Measurements from ENCODE around the gene WASF3. TPM values are rescaled to one million over a fixed set of nuclear protein-coding genes. Genes with fewer than 3 reads are reported as not detected.

WASF3 gene
- total RNA-seq, 4 donors from 2014 or later = 22.9 to 50.8 (median 47.9) TPM

DNA sequence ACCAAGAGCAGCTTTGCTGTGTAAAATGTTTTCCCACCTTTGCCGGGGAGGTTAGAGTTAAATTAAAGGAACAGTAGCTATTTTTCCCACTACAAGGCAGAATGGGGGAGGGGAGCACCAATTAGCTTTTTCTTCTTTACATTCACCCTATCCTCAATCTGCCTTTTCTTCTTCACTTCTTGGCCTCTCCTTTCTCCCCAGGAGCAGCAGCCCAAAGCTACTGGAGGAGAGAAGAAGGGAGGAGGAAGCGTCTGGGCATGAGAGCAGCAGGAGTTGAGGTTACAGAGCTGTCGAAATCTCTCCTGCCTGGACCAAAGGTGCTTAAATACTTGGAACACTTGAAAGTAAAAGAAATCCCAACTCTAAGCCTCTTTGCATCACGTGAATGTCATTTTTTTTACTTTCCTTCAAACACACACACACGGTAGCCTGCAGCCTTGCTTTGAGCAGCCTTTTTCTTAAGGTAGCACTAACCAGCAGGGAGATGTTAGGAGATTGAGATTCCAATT, 39.0 kb upstream of the WASF3 start:
- DNase-seq (ENCODE audit: low spot score) (no peak), ATAC-seq (ENCODE audit: low FRiP score) (no peak)
- TF ChIP-seq, protein P1, sequence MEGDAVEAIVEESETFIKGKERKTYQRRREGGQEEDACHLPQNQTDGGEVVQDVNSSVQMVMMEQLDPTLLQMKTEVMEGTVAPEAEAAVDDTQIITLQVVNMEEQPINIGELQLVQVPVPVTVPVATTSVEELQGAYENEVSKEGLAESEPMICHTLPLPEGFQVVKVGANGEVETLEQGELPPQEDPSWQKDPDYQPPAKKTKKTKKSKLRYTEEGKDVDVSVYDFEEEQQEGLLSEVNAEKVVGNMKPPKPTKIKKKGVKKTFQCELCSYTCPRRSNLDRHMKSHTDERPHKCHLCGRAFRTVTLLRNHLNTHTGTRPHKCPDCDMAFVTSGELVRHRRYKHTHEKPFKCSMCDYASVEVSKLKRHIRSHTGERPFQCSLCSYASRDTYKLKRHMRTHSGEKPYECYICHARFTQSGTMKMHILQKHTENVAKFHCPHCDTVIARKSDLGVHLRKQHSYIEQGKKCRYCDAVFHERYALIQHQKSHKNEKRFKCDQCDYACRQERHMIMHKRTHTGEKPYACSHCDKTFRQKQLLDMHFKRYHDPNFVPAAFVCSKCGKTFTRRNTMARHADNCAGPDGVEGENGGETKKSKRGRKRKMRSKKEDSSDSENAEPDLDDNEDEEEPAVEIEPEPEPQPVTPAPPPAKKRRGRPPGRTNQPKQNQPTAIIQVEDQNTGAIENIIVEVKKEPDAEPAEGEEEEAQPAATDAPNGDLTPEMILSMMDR (IDR thresholded peaks at IDR 0.05) = no peak

DNA sequence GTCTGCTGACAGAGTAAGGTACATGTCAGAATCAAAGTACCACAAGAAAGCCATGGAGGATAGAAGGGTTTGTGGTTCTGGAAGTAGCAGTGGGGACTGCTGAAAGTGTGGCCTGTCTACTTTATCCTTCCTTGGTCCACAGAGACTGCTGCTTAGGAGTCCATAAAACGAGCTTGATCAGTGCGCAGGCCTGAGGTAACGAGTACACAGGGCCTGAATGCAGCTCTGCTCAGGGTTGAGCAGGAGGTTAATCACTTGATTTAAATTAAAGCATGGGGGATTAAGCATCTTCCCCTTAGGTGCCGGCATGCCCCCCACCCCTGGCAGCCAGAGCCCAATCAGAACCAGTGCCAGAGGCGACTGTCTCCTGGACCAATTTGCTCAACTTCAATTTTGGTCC, 34.9 kb upstream of the WASF3 start:
- ATAC-seq (ENCODE audit: low FRiP score) (no peak), DNase-seq (ENCODE audit: low spot score) (no peak)
- TF ChIP-seq, protein P1 (IDR thresholded peaks at IDR 0.05) = no peak

DNA sequence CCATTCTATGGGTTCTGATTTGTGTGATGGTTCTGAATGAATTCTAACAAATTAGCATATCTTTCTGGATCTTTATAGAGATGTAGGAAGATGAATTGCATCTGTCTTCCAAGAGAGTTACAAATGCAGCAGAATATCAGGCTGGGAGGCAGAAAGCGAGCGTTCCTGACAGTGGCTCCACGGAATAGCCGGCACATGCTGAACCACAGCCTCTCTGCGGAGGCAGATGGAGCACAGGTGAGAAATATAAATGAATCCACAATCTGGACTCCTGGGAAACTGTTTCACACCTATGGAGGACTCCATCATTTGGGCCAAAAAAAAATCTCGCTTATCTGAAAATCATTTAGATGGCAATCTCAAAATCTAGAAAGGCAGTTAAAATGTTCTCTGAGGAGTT, 34.5 kb upstream of the WASF3 start:
- DNase-seq (ENCODE audit: low spot score) = no peak

DNA sequence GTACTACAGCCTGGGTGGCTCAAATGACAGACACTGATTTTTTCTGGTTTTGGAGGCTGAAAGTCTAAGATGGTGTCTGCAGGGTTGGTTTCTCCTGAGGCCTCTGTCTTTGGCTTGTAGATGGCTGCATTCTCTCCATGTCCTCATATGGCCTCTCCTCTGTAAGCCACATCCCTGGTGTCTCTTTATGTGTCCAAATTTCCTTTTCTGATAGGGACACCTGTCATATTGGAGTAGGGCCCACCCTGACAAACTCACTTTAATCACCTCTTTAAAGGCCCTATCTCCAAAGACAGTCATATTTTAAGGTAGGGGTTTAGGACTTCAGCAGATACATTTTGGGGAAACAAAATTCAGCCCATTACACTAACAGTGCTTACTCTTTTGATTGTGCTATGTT, 32.0 kb upstream of the WASF3 start:
- DNase-seq (ENCODE audit: low spot score) (no peak), ATAC-seq (ENCODE audit: low FRiP score) (no peak)
- TF ChIP-seq, protein P1 (IDR thresholded peaks at IDR 0.05) = no peak

More for the DNA sequence above, 34.5 kb upstream of the WASF3 start:
- TF ChIP-seq, protein P1 (IDR thresholded peaks at IDR 0.05) = no peak
- ATAC-seq (ENCODE audit: low FRiP score) = no peak

DNA sequence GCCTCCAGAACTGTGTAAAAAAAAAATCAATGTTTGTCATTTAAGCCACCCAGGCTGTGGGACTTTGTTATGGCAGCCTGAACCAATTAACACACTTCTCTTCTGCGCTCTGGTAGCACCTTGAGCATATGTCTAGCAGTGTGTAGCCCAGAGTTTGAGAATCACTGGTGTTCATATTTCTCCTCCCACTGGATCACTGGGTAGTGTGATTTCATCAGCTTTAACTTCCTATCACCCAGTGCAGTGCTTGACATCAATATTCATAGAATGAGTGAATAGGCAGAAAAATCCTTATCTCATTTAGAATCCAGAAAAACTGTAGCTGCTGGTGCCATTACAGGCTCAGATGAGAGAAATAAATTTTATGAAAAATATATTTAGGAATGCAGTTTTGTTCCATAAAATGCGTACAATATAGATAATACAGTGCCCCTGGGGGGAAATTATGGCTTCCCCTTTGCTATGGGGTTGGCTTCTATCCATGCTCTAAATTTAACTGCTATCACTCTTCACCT, 30.7 kb upstream of the WASF3 start:
- DNase-seq (ENCODE audit: low spot score) = no peak
- TF ChIP-seq, protein P1 (IDR thresholded peaks at IDR 0.05) = no peak
- ATAC-seq (ENCODE audit: low FRiP score) = no peak

DNA sequence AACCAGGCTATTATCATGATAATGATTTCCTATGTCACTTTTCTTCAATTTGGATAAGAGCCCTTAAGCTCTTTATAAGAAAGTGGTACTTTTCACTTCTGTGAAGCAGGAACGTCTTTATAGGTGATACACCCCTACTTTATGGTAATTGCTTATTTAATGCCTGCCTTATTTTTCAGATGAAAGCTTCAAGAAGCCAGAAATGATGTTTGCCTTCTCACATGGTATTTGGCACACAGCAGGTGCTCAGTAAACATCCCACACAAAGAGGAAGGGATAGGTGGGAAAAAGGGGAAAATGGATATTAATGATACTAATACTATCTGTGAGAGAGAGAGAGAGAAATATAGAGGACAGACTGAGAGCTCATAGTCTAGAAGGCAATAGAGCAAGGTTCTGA, 29.0 kb upstream of the WASF3 start:
- TF ChIP-seq, protein P1 (IDR thresholded peaks at IDR 0.05) = no peak
- DNase-seq (ENCODE audit: low spot score) (no peak), ATAC-seq (ENCODE audit: low FRiP score) (no peak)

DNA sequence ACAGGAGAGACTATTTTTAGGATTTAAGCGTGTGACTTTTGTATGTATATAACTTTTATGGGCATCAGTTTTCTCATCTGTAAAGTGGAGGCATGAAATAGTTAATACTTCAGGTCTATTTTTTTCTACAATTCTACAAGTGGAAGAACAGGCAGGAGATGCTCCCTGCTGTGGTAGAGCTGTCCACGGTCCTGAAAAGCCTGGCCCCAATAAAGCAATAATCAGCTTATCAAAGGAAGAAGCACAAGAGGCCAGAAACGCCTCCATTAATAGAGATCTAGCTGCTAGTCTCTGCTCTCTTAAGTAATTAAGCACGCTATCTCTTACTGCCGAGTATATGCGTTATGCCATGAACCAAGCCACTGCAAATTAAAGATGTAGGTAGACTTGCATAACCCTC, 28.0 kb upstream of the WASF3 start:
- ATAC-seq (ENCODE audit: low FRiP score) = no peak
- DNase-seq (ENCODE audit: low spot score) = no peak
- TF ChIP-seq, protein P1 (IDR thresholded peaks at IDR 0.05) = no peak

Data from omental fat pad (tissue), 4 donors.